HG03139 (cell line): ENCODE data around the gene MKX.

Experiments
- ATAC-seq: cut with Tn5 transposase; IDR thresholded peaks from one replicate; pipeline ENCODE4 v1.9.1; 2021; ENCODE audit not compliant: unreplicated experiment

Gene MKX

GRCh38 chr10:27655296-27655695 lies 90.3 kb downstream of the MKX start:
- ATAC-seq, result no peak

DNA sequence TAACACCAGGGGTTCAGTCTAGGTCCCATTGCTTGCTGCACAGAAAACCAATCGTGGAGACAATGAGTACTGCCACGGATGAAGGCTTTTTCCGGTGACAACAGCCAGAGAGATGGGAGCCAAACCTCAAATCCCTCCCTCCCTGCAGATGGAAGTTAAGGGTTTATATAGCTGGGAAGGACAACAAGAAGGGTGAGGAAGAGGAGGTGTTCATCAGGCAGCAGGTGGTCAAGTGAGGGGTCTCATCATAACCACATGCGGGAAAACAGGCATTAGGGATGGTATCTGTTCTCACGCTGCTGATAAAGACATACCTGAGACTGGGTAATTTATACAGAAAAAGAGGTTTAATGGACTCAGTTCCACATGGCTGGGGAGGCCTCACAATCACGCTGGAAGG lies 91.3 kb downstream of the MKX start:
- no peak for ATAC-seq

DNA sequence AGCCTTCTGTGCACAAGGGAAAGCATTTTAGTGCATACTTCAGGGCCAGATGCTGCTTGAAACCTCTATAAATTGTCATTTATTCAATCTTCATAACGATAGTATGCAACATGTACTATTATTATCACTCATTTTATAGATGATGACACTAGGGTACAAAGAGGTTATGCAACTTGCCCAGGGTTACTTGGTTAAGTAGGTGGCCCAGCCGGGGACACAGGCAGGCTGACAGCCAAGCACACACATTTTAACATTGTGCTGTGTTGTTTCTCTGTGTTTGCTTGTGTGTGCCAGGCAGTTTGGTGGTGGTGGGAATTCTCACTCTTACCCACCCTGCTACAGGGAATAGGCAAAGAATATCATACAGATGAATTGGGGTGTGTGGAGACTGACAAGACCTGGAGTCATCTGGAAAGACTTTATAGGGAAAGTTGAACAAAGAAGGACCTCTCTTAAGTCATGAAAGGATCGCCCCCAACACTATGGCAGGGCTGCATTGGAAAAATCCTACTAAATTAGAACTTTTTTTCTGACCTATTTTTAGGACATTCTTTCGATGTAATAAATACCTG lies 98.9 kb downstream of the MKX start:
- ATAC-seq, result no peak

DNA sequence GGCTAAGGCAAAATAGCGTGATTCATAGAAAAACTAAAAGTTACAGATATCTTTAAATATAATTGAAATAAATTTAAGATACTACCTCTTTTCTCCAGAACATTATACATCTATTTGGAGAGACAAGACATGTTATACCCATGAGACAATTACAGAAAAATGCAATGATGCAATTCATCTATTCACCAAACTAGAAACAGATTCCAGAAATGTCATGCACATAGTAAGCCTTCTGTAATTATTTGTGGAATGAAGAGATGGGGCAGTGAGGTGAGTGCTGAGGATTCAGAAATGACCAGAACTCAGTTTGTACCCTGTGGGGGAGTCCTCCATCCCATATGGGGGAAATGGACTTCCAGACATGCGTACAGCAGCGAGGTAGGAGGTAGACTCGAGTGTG lies 99.4 kb downstream of the MKX start:
- no peak for ATAC-seq

DNA sequence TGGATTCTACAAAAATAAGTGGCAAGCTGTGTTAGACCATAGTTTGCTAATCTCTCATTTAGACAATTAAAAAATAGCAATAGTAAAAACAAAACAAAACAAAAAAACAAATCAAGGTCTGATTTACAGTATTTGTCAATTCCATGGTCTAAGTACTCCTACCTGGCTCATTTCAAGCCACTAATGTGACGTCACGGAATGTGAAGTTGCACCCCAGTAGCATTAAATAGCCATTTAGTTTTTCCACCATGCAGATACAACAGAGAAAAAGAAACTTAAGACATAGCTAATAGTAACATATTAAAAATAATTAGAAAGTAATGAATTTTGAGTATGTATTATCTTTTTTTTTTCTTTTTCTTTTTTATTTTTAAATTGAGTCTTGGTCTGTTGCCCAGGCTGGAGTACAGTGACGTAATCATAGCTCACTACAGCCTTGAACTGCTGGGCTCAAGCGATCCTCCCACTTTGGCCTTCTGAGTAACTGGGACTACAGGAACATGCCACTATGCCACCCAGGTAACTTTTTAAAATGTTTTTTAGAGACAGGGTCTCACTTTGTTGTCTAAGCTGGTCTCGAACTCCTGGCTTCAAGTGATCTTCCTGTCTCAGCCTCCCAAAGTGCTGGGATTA lies 101.2 kb downstream of the MKX start:
- ATAC-seq, result no peak

DNA sequence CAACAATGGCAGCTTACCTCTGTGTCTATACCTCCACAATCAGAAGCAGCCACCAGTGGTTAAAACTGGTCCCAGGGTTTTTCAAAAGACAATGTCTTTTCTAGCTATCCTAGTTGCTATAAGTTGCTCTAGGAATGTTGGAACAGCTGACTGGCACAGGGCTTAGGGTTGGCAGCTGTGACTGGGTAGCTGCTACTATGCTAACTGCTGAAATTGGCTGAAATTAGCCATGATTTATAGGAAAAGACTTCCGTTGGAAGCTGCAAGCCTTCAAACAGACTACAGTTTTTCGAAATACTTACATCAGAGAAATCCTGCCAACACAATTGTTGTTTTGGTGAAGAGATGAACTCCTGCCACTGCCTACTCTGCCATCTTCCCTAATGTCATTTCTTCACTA lies 102.3 kb downstream of the MKX start:
- no peak for ATAC-seq

DNA sequence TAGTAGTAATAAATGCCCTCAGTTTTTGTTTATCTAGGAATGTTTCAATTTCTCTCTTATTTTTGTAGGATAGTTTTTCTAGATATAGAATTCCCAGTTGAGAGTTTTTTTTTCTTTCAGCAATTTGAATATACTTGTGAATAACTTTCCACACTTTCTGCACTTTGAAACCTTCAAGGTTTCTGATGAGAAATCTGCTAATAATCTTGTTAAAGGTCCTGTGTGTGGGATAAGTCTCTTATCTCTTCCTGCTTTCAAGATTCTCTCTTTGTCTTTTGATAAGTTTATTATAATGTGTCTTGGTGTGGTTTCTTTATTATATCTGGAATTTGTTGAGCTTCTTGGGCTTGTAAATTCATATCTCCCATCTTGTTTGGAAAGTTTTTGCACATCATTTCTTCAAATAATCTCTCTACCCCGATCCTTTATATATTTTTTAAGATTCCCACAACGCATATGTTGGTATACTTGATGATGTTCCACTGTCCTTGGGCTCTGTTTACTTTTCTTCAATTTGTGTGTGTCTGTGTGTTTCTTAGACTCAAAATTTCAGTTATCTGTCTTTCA lies 103.5 kb downstream of the MKX start:
- no peak for ATAC-seq

GRCh38 chr10:27638071-27638750 lies 107.4 kb downstream of the MKX start:
- ATAC-seq, result no peak

DNA sequence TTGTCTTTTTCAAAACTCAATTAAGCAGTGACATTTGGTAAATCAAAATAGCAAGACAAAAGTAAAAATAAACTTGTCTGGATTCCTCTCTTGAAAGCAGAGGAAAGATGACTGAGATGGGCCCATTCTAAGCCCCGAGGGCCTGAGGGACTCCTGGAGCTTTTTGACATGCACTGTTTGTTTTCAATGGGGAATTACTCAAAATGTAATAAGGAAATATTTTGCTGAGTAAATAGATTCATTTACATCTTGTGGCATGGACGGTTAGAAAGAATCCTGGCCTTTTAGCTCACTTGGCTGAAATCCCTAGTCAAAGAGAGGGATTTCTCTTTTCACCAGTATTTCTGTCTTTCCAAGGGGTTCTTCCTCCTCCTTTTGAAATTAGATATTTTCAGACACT lies 108.0 kb downstream of the MKX start:
- no peak for ATAC-seq

- no peak for ATAC-seq
These were observed 108.8 kb downstream of the MKX start for GRCh38 chr10:27636816-27637215.

DNA sequence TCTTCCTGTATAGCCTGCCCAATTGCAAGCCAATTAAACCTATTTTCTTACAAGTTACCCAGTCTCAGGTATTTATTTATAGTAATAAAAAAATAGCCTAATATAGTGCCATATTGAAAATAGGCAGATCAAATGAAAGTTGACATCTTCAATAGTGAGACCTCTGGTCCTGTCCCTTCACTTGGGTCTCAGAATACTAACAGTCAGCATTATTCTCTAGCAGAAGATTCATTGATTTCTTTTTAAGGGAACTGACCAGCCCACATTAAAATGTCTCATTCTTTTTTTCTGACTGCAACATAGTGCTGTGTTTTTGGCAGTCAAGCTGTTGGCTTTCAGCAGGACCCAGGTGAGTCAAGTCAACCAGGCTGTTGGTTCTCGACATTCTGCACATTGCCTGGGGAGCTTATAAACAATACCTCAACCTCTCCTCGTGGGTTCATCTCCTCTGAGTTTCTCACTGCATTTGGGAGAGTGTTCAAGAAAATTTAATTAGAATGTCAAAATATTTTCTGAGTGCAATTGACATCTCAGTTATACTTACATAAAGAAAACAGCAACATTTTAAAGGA lies 109.8 kb downstream of the MKX start:
- ATAC-seq, result no peak

DNA sequence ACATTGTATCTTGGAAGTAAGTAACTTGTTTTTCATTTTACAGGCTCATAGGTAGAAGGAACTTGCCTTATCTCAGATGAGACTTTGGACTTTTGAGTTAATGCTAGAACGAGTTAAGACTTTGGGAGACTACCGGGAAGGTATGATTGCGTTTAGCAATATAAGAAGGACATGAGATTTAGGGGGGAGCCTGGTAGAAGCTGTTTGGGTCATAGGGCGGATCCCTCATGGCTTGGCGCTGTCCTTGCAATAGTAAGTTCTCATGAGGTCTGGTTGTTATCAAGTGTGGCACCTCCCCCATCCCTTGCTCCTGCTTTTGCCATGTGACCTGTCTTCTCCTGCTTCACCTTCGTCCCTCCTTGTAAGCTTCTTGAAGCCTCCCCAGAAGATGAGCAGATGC lies 110.3 kb downstream of the MKX start:
- ATAC-seq, result no peak

GRCh38 chr10:27628621-27629020 lies 117.0 kb downstream of the MKX start:
- no peak for ATAC-seq

DNA sequence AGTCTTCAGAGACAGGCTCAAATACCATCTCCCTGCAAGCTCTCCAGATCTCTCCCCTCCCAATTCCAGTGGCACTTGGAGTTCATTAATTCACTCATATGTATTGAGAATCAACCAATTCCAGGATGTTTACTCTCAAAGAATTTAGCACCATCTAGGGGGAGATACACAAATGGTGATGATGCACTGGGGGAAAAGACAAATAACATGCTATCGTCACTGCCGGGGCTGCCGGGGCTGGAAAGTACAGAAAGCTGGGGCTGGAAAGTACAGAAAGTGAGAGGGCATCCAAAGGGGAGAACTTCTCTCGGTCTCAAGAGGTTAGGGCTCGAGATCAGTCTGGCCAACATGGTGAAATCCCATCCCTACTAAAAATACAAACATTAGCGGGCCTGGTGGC lies 118.7 kb downstream of the MKX start:
- no peak for ATAC-seq

DNA sequence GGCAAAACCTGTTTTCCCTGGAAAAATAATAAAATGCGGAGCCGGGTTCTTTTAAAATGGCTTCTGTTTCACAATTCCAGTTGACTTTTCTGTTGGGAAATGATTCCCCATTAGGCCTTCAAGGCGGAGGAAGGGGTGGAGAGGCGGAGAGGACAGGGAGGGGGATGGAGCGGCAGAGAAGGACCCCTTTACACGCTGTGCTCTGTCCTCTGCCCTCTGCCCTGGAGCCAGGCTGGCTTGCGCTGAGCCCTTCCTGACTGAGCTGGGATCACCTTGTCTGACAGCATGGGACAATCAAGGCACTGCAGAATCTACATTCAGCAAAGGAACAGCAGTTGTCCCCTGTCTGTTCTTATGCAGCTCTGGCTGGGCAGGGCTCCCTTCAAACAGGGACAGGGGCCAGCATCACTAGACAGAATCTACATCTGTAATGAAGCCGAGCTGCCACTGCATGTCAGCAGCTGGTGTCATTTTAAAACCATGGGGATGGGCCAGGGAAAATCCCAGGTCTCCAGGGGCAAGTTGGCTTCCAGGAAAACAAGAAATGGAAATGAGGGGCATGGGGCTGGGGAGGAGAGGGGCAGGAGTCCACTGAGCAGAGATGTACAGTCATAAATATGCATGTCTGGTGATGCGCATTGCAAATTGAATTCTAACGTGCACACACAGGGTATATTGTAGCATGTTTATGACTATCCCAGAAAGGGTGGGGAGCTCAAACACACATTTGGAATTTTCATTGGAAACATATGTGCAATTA lies 120.0 kb downstream of the MKX start:
- ATAC-seq, result no peak

DNA sequence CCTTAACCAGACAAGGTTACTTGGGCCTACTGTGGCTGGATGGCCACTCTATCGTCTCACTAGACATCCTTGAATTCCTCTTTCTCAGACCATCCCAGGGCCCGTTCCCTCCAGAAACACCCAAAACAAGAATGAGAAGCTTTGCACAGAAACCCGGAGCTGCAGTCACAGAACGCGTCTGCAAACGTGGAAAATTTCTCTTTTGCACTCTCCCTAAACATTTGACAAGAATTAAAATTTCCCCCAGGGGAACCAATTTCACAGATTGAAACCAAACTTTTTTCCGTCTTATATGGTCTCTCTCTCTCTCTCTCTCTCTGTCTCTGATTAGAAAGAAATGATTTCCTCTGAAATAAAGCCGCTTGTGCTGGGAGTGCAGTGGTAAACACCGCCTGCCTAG lies 120.7 kb downstream of the MKX start:
- no peak for ATAC-seq
